KMS-11 (cell line): ENCODE measurements around the gene LAMA2.

Experiments
- H2AFZ ChIP-seq: fragments of 200-600 bp; sonication (generic); 2 replicates; pipeline ENCODE4 v1.6.1; 2016; ENCODE audit warnings: antibody characterized with exemption, mixed run types, low read depth
- H3K27ac ChIP-seq: fragments of 200-600 bp; sonication (generic); 2 replicates; pipeline ENCODE4 v1.6.1; 2016; ENCODE audit warnings: mild to moderate bottlenecking, mixed run types
- H3K27me3 ChIP-seq: fragments of 200-600 bp; sonication (generic); 2 replicates; pipeline ENCODE4 v1.6.1; 2017; ENCODE audit warnings: mild to moderate bottlenecking, low read depth, mixed run types, moderate library complexity; ENCODE audit not compliant: insufficient read depth
- H3K36me3 ChIP-seq: fragments of 200-600 bp; sonication (generic); 2 replicates; pipeline ENCODE4 v1.6.1; 2017; ENCODE audit warnings: mild to moderate bottlenecking, mixed run types; ENCODE audit not compliant: insufficient read depth
- H3K4me1 ChIP-seq: fragments of 200-600 bp; sonication (generic); 2 replicates; pipeline ENCODE4 v1.6.1; 2016; ENCODE audit warnings: mild to moderate bottlenecking, low read depth, mixed run types; ENCODE audit not compliant: poor library complexity, severe bottlenecking
- H3K4me2 ChIP-seq: fragments of 200-600 bp; sonication (generic); 2 replicates; pipeline ENCODE4 v1.7.0; 2016; ENCODE audit warnings: mild to moderate bottlenecking, mixed run types
- H3K4me3 ChIP-seq: fragments of 200-600 bp; sonication (generic); IDR thresholded peaks from 2 replicates; pipeline ENCODE4 v1.6.1; 2017; ENCODE audit warnings: low read depth, low read length, mixed read lengths; ENCODE audit not compliant: insufficient read depth
- H3K79me2 ChIP-seq: fragments of 200-600 bp; sonication (generic); 2 replicates; pipeline ENCODE4 v1.6.1; 2016; ENCODE audit warnings: low read depth, mixed run types; ENCODE audit not compliant: insufficient read depth
- H3K9ac ChIP-seq: fragments of 200-600 bp; sonication (generic); 2 replicates; pipeline ENCODE4 v1.6.1; 2016; ENCODE audit warnings: mild to moderate bottlenecking, mixed run types
- H4K20me1 ChIP-seq: fragments of 200-600 bp; sonication (generic); 2 replicates; pipeline ENCODE4 v1.6.1; 2016; ENCODE audit warnings: mild to moderate bottlenecking, mixed run types; ENCODE audit not compliant: insufficient read depth
- CTCF ChIP-seq: fragments of 200-600 bp; sonication (generic); conservative IDR thresholded peaks from 2 replicates; pipeline ENCODE4 v1.6.1; 2017; ENCODE audit warnings: low read depth, mild to moderate bottlenecking, antibody characterized with exemption, low read length, moderate library complexity, mixed read lengths

The LAMA2 gene

GRCh38 chr6:129346964-129347363 lies 464.0 kb downstream of the LAMA2 start:
- TF ChIP-seq CTCF, result no peak
- Histone ChIP-seq H3K36me3 (no peaks in the 10 kb centered on the region), H3K9ac (no peak overlapping the region), H2AFZ (no peak overlapping the region), H3K79me2 (no peaks in the 10 kb centered on the region), H4K20me1 (no peaks in the 10 kb centered on the region), H3K27me3 (no peaks in the 10 kb centered on the region), H3K27ac (no peak overlapping the region), H3K4me2 (no peak overlapping the region), H3K4me1 (no peaks in the 10 kb centered on the region), H3K4me3 (no peak overlapping the region)

- Histone ChIP-seq H2AFZ (no peak overlapping the region), H3K27ac (no peak overlapping the region), H3K36me3 (no peaks in the 10 kb centered on the region), H4K20me1 (no peaks in the 10 kb centered on the region), H3K4me2 (no peak overlapping the region), H3K79me2 (no peaks in the 10 kb centered on the region), H3K9ac (no peak overlapping the region), H3K4me1 (no peaks in the 10 kb centered on the region), H3K4me3 (no peak overlapping the region), H3K27me3 (no peaks in the 10 kb centered on the region)
- TF ChIP-seq CTCF, result no peak
Measured at GRCh38 chr6:129350278-129350677, 467.3 kb downstream of the LAMA2 start.

- H3K4me2 ChIP-seq, result no peak overlapping the region
- no peak for TF ChIP-seq CTCF
- H3K4me3 ChIP-seq, result no peak overlapping the region
- H3K27ac ChIP-seq, result no peak overlapping the region
- no peaks in the 10 kb centered on the region for H3K4me1 ChIP-seq
- no peak overlapping the region for H3K9ac ChIP-seq
- no peak overlapping the region for H2AFZ ChIP-seq
- no peaks in the 10 kb centered on the region for H3K36me3 ChIP-seq
- H3K79me2 ChIP-seq, result no peaks in the 10 kb centered on the region
- H3K27me3 ChIP-seq, result no peaks in the 10 kb centered on the region
- H4K20me1 ChIP-seq, result no peaks in the 10 kb centered on the region
Measured at GRCh38 chr6:129351807-129352206, 468.9 kb downstream of the LAMA2 start.

GRCh38 chr6:129353067-129353466 lies 470.1 kb downstream of the LAMA2 start:
- Histone ChIP-seq H3K36me3 (no peaks in the 10 kb centered on the region), H3K27me3 (no peaks in the 10 kb centered on the region), H3K9ac (no peak overlapping the region), H3K4me2 (no peak overlapping the region), H4K20me1 (no peaks in the 10 kb centered on the region), H3K79me2 (no peaks in the 10 kb centered on the region), H2AFZ (no peak overlapping the region), H3K4me3 (no peak overlapping the region), H3K27ac (no peak overlapping the region), H3K4me1 (no peaks in the 10 kb centered on the region)
- TF ChIP-seq CTCF, result no peak

- Histone ChIP-seq H4K20me1 (no peaks in the 10 kb centered on the region), H3K79me2 (no peaks in the 10 kb centered on the region), H3K4me2 (no peak overlapping the region), H3K4me1 (no peaks in the 10 kb centered on the region), H3K9ac (no peak overlapping the region), H3K4me3 (no peak overlapping the region), H3K36me3 (no peaks in the 10 kb centered on the region), H2AFZ (no peak overlapping the region), H3K27ac (no peak overlapping the region), H3K27me3 (no peaks in the 10 kb centered on the region)
- TF ChIP-seq CTCF, result no peak
Measured at GRCh38 chr6:129356129-129356528, 473.2 kb downstream of the LAMA2 start.
